Effector CD8-positive, alpha-beta T cell (primary cell): ENCODE measurements around the gene CEBPA.
"Not testable (repeated sequence)": the region's sequence is repeated elsewhere in the genome, so short reads cannot be mapped to it uniquely, and the experiment has no call there.

Experiments
- DNase-seq: peaks from one replicate; lab custom pipeline; 2025; lab: John Stamatoyannopoulos, UW

The CEBPA gene

DNA sequence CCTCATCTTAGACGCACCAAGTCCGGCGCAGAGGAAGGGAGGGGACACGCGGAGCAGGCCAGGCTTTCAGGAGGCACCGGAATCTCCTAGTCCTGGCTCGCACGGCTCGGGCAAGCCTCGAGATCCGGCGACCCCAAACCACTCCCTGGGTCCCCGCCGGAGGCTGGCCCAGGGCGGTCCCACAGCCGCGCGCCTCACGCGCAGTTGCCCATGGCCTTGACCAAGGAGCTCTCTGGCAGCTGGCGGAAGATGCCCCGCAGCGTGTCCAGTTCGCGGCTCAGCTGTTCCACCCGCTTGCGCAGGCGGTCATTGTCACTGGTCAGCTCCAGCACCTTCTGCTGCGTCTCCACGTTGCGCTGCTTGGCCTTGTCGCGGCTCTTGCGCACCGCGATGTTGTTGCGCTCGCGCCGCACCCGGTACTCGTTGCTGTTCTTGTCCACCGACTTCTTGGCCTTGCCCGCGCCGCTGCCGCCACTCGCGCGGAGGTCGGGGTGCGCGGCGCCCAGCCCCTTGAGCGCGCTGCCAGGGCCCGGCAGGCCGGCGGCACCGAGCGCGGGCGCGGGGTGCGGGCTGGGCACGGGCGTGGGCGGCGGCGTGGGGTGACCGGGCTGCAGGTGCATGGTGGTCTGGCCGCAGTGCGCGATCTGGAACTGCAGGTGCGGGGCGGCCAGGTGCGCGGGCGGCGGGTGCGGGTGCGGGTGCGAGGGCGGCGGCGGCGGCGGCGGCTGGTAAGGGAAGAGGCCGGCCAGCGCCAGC, 1.0 kb downstream of the CEBPA start:
- no peak for DNase-seq

DNA sequence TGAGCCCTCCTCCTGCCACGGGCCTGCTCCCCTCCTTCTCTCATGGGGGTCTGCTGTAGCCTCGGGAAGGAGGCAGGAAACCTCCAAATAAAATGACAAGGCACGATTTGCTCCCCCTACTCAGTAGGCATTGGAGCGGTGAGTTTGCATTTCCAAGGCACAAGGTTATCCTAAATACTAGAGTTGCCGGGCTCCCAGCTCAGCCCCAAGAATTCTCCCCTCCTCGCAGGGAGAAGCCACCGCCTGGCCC, 1.5 kb downstream of the CEBPA start:
- DNase-seq, result no peak

DNA sequence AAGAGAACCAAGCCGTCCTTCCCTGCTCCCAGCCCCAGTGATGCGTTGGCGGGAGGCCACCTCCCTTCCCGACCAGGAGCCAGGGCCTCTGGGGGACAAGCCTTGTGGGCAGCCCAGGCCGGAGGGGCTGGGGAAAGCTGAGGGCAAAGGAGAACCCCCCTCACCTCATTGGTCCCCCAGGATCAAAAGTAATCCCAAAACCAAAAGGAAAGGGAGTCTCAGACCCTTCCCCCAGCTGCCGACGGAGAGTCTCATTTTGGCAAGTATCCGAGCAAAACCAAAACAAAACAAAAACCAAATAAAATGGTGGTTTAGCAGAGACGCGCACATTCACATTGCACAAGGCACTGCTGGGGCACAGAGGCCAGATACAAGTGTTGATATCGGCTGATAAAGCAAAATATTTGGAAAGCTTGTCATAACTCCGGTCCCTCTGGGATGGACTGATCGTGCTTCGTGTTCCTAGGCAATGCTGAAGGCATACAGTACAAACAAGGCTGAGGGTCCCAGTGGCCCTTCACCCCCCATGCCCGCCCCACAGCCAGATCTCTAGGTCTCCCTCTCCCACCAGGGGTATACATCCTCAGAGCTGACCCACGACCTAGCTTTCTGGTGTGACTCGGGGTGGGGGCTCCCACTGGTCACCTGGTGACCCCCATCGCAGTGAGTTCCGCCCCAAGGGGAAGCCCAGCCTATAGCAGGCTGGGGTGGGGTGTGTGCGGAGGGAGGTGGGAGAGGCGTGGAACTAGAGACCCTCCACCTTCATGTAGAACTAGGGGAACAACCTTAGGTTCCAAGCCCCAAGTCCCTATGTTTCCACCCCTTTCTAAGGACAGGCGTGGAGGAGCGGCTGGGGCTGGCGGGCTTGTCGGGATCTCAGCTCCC, 2.1 kb downstream of the CEBPA start:
- DNase-seq, result no peak

DNA sequence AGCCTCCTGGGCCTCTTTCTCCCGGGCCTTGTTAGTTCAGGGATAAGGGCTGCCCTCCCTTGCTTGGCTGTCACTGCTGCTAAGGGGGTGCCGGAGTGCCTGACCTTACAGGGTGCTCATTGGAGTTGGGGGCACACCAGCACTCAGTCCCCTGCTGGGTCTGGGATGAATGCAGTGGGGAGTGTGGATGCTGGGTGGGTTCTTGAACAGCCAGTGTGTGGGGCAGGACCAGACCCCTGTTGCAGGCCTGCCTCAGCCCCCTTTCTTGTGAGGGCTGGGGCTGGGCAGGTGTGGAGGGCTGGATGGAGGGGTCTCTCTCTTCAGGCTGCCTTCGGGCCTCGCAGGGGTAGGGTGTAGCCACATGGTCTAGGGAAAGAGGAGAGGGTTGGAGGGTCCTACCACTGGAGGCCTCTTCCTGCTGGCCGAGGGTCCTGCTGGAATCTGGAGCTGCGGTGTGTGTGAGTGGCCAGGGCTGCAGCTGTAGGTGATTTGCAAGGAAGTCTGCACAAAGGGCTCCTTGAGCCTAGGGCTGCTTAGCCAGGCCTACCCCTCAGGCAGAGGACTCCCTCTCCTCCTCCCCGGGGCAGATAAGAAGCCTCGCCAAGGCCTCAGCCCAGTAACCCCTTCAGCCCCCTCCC, 3.2 kb downstream of the CEBPA start:
- no peak for DNase-seq

DNA sequence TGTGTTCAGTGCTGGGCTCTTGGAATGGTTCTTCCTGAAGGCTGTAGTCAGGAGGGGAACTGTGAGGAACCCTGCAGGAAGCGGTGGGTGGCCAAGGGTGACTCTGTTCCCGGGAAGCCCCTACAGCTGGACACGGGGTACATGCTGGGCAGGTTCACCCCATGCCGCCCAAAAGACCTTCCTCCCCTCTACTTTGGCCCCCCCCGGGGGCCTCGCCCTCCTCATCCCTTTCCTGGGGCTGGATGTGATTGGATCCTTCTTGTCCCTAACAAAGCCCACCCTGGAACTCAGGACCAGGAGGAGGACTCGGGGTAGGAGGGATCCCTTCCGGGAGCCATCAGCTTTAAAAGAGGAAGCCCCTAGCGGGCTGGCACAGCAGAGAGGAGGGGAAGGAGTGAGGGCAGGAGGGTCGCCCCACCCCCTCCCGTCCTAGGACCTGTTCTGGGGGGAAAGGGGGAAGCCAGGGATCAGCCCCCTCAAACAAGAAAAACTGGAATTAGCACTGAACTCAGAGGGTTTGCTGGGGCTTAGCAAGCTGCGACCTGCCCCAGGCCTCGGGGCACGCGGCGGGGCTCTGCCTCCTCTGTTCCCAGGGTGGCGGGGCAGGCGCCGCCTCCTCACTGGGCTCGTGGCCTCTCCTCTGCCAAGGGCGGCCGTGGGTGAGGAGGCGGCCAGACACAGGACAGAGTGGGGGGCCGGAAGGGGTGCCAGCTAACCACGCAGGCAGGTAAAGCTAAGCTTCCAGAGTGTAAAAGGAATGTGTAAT, 4.0 kb downstream of the CEBPA start:
- DNase-seq, result no peak

DNA sequence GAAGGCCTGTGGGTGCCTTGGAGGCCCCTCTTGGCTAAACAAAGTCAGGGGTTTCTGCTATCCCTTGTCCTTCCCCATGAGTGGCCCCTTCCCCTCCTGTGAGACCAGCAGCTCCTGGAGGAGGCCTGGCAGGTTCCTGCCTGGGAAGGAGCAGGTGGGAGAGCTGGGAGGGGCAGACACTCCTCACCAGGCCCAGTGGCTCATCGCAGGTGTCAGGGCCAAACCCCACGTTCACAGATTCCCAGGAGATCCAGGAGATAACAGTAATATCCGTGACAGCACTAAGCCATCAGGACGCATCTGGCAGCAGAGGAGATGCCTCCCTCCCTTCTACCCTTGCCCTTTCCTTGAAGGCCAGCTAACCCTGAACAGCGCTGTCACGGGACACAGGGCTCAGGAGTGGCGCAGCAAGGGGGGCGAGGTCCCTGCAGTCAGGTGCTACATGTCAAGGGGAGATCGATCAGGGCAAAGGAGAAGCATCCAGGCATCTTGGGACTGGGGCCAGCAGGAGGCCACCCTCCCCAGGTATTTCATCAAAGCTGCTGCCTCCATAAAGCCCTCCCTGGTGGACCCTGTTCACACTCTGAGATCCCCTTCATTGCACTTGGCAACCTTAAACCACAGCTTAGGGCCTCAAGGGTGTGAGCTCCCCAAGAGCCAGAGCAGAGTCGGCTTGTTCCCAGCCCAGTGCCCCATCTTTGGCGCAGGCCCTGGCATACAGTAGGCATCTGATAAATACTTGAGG, 4.8 kb downstream of the CEBPA start:
- no peak for DNase-seq

DNA sequence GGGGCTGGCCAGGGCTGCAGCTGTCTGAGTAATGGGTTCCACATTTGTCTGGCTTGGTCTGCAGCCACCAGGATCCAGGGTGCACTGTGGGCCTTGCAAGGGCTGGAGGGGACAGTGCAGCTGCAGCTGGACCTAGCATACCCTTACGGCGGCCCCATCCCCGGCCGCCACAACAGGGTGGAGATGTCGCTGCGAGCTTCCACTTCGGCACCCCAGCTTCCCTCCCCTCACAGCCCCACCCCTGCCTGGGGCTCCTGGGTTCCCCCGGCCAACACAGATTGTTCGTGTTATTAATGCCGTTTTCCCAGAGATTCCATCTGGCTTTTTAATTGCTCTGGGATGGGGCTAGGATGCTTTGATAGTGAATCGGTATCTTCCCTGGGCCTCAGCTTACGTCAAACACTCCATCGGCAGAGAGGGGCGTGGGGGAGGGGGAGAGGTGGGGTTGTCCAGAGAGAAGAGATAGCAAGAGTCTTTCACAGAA, 5.8 kb downstream of the CEBPA start:
- no peak for DNase-seq

DNA sequence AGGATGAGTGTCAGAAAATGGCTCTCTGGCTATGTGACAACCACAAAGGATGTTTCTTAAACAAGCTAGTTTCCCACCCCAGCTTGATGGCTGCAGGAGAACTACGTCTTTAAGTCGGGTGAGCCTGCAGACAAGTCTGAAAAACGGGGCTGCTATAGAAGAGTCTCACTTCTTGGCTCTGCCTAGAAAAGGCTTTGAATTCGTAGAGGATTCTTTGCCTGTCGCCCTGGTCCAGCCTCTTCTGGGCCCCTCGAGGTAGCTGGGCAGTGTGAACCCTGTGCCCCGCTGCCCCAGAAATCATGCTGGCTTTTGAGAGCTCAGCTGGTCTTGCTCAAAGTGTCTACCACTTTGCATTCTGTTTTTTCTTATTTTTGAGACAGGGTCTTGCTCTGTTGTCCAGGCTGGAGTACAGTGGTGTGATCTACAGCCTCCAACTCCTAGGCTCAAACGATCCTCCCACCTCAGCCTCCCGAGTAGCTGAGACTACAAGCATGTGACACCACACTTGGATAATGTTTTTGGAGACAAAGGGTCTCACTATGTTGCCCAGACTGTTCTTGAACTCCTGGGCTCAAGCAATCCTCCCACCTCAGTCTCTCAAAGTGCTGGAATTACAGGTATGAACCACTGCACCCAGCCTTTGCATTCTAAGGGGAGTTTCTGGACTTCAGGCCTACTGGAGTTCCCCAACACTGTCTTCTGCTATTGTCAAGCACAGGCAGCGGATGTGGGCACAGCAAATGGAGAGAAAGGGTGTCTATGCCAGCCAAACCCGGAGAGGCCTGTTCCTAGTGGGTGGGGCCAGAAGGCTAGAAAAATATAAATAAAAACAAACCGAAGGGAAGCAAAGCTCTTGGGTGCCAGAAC, 6.5 kb downstream of the CEBPA start:
- no peak for DNase-seq

DNA sequence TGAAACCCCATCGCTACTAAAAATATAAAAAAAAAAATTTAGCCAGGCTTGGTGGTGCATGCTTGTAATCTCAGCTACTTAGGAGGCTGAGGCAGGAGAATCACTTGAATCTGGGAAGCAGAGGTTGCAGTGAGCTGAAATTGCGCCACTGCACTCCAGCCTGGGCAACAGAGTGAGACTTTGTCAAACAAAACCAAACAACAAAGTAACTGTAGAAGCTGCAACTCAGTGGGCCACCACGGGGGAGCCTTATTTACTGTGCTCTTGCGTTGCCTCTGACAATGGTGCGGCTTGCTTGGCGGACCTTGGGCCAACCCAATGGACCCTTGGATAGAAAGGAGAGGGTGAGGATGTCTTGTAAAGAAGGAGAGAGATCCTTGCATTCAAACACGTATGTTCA, 7.3 kb downstream of the CEBPA start:
- DNase-seq, result not testable (repeated sequence)

DNA sequence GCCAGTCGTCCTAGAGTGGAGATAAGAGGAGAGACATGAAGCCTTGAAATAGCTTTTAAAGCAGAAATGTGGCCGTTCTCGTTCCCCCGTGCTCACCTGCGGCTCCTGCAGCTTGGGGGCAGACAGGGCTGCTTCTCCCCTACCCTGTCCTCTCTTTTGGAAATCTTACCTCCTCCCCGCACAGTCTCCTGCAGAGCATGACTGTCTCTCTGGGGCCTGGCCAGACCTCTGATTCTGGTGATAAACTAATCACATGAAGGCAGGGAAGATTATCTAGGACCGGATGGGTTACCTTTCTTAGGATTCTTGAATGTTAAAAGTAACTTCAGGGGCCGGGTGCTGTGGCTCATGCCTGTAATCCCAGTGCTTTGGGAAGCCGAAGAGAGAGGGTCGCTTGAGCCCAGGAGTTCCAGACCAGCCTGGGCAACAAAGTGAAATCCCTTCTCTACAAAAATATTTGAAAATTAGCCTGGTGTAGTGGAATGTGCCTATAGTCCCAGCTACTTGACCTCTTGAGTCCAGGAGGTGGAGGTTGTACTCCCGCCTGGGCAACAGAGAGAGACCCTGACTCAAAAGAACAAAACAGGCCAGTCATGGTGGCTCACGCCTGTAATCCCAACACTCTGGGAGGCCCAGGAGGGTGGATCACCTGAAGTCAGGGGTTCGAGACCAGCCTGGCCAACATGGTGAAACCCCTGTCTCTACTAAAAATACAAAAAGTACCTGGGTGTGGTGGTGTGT, 8.1 kb downstream of the CEBPA start:
- DNase-seq, result no peak

DNA sequence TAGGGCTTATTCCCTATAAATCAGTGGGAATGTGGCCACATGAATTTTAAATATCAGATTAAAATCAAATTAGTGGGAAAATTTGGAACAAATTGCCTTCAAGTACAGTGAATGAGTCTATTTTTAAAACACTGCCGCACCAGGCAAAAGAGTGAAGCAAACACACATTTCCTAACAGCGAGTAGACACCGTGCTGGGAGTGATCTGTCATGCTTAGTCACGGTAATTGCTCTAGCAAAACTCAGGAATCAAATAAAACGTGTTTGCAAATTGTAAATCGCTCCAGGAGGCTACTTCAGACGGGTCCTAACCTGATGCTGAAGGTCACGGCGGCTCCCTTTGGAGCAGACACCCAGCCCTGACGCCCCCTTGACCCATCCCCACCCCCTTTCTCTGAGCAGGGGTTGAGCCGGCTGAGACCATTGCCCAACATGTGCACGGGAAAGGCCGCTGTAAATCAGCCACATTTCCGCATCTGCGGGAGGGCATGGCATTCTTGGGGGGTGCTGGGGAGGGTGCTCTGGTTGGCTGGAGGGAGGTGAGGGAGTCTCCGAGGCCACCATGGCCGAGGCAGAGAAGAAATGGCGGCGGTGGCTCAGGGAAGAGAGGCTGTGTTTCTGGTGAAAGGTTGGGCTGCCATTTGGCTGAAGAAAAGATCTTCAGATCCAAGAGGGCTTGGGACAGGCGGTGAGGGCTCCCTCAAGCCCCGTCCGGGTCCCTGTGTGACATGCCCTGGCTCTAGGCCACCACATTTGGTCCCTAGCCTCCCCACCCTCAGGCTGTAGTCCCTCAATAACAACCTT, 8.9 kb downstream of the CEBPA start:
- no peak for DNase-seq

DNA sequence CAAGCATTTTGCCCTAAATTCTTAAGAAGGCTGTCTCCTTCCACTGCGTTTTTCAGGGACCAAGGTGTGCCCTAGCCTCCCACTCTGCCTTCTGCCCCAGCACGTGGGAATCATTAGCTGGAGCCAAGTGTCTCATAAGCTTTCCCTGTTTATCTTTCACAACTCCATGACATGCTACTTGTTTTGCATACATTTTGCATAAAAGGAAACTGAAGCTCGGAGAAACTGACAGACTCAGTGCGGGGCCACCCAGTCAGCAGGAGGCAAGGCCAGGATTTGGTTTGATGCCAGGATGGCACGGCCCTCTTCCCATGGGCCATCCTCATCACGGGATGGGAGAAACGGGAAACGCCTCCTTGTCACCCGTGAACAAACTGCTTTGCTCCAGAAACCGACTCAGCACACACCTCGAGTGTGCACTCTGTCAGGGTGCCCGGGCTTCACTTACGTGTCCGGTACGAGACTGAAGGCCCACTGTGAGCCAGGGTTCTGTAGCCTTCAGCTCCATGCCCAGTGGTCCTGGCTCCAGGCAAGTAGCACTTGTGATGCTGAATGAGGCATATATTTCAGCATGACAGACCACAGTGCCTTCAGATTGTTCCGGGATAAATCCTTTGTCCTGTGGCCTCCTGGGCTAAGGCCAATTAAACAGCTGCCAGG, 9.6 kb downstream of the CEBPA start:
- no peak for DNase-seq

DNA sequence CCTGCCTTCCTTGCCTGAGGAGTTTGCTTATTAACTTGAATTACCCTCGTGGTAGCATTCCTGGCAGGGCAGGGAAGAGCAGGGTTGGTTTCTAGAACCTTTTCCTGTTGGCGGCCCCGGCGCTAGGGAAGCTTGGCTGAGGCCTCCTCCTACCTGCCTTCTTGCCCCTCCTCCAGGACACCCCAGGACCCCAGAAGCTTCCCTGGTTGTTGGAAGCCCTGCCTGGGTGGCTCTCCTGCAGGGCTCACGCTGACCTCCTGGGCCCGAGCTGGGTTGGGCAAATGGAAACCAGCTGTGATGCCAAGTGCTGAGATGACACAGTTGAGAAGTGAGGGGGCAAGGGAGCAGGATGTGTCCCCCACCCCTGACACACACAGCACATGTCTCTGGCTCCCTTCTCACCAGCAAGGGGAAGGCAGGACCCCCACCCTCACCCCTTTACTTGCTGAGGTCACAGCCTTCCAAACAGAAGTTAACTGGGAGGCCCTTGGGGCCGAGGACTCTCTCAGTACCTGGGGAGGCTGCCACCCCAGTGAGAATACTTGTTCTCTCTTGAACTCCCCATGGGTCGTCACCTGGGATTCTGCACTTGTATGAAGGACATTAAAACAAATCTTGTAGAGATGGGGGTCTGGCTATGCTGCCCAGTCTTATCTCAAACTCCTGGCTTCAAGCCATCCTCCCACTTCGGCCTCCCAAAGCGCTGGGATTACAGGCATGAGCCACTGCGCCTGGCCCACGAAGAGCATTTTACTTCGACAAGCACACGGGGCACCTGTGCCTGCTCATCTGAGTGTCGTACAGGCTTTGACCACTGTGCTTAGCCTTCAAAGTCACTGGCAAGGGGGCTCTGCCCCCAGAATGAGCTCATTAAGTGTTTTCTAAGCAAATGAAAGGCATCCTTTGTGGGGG, 10.5 kb downstream of the CEBPA start:
- DNase-seq, result no peak

DNA sequence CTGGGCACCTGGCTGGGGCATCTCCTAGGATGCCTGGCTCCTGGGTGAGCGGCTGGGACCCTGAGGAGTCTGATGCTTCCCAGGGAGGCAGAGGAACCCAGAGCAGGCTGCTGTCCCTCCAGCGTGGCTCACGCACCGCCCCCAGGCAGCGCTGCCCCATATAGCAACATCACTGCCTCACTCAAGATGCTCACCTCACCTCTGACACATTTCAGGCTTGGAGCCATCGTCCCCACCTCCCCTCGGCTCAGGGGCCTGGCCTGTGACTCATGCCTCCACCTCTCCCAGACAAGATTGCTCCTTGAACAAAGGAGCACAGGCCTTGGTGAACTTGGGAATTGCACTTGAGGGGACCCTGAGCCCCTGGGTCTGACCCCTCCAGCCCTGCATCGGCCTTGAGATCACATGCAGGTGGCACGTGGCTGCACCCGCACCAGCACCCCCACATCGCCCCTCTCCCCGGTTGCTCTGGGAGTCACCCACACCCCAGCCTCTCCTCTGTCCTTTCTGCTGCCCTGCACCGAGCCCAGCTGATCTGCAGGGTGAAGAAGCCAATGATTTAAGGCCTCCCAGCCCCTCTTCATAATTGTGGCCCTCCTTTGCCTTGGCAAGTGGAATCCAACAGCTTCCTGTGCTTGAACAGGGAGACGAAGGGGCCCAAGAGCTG, 11.2 kb downstream of the CEBPA start:
- DNase-seq, result no peak

DNA sequence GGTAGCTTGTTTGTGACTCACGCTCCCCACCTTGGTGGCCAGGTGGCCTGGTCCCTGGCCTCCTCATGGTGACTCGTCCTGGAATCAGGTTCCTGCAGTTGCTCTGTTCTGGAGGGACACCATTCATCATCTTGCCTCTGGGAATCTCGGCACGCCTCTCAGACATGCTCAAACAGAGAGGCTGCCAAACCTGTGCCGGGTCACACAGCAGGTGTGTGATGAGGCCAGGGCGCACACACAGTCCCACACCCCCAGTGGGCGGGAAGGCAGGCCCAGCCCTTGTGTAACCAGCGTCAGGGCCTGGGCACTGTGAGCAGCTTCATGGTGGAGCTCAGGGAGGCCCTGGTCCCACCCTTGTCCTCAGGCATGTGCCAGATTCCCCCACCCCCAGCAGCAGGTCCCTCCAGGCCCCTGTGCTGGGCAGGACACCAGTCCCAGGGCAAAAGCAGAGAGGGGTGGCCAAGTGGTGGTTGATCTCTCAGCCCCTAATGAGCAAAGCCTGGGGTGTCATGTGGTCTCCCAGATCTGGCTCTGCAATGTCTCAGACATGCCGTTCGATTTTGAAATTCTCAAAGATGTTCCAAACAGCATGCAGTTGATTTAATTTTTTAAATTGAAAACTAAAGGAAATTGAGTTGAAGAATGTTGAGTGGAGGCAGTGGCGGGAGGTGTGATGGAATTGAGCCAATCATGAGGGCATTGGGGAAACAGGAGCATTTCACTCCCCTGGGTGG, 12.1 kb downstream of the CEBPA start:
- DNase-seq, result no peak

DNA sequence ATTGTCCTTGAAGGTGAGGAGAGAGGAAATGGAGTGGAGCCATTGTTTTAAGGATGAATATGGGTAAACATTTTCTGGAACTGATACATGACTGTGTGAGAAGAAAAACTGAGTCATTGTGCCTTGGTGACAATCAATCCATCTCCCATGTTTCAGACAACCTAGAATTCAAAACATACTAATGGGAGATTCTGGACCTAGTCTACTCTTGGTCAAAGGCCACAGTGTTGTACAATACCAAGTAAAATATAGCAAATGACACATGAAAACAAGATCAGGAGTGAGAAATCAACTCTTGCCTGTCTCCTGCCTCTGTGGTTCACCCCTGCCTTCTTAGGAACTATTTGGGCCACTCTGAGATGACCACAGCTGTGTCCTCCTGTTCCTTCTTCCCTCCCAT, 13.1 kb downstream of the CEBPA start:
- DNase-seq, result no peak
